Ammon's horn (tissue), 1 donor: Measurements from ENCODE around the gene IGFALS.

Source experiments
- DNase-seq: peaks from one replicate; pipeline ENCODE4 v3.0.0-alpha.2; 2016; ENCODE audit warnings: low spot score

Gene IGFALS

DNA sequence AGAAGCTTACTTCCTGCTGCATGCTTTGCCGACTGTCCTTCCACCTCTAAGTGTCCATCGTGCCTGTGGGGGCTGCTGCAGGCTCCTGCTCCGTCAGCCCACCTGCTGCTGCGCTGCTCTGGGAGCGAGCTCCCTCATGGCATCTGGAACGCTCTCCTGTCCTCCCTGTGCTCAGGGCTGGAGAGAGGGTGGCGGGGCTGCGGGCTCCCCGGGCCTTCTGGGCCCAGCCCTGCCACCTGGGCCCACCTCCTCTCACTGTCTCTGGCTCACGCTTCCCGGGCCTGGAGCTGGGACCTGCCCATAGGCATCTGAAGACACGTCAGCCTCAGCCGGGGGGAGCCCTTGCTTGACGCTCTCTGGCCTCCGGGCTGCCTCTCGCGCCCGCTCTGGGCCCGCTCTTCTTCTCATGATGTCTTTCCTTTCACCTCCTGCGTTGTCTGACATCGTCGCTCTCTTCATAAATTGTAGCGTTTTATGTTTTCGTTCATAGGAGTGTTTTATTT lies 49.1 kb downstream of the IGFALS start:
- no peak for DNase-seq

DNA sequence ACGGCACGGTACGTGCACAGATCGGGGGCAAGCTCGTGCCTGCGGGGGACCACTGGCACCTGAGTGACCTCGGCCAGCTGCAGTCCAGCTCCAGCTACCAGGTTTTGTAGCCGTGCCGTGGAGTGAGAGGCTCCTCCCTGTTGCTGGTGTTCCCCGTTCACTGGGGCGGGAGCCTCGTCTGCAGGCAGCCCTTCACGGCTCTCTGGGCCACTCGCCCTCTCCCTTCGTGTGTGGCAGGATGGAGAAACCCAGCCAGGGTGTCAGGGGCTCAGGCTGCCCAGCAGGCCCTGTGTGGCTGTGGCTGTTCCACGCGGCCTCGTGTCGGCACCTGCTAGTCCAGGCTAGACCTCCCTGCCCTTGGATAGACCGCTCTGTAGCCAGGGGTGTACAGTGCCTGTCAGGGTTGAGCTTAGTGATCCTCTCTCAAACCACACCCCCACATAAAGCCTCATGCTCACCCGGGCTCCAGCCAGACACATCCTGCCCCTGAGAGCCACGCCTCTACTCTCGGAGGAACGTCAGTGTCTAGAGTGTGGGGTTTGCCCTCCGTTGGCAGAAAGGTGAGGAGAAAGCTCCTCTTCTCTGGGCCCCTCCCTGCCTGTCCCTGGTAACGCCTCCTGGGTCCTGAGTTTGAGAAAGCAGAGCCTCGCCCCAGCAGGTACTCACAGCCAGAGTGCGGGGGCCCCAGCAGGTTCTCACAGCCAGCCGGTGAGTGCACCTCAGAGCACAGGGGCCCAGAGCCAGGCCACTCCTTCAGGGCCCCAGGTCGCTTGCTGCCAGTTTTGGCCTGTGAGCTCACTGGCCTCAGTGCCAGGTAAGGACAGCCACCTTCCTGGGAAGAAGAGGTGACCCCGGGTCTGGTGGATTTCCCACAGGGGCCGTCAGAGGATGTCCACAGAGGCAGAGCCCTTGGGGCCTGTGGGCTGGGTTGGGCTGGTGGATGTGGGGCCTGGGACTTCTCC lies 49.8 kb downstream of the IGFALS start:
- DNase-seq, result no peak

DNA sequence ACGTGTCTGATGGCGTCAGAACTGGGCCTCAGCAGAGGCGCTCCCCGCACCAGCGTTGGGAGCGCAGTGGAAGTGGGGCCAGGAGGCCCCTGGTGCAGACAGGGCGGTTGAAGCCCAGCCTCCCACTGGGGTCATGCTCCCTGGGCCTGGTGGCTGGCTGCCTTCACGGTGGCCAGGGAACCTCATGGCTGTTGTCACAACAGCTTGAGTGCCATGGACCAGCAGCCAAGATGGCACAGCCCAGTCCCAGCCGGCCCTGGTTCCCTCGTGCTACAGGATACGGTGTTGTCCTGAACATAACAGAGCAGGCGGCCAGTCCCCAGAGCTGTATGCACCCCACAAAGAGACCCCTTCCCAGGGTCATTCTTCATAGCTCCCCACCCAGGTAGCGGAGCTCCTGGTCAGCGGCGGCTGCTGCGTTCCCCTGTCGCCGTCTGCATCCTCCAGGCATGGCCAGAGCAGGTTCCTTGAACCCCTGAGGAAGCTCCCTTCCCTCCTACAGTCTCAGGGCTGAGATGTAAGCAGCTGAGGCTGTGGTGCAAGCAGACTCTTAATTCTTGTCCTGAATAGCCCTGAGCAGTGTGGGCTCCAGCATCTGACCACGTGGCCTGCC lies 51.8 kb downstream of the IGFALS start:
- DNase-seq, result no peak

DNA sequence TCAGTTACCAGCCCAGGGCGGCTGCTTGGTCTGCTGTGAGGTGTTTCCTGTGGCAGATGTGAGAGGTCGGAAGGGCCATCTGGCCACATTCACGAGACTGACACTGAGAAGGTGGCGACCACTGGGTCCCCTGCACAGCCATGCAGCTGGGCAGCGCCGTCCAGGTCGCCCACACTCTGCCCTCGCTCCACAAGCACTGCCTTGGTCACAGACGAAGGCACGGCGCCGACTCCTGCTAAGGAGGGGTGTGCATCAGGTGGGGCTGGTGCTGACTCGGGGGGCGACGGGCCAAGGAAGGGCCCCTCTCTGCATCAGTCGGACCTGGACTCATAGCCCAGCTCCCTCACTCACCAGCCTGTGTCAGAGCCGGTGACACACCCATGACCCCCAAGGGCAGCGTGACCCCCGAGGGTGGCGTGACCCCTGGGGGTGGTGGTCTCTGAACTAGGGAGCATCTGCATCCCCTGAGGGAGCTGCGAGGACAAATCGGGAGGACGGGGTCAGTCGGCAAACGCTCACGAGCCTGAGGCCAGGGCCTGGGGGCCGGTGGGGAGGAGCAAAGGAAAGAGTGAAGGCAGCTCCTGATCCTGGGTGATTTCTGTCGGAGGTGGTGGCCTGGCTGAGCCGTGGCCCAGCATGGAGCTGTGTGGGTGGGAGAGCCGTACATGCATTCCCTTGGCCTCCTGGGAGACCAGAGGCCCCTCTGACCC lies 52.6 kb downstream of the IGFALS start:
- DNase-seq, result no peak
